GM12873 (cell line): ENCODE measurements around the gene BEX3.

ENCODE experiments used
- CTCF ChIP-seq: IDR thresholded peaks from 2 replicates; pipeline ENCODE4 v1.5.1; 2012; ENCODE audit warnings: low read depth, mild to moderate bottlenecking, moderate library complexity, low read length, control low read depth; ENCODE audit not compliant: insufficient read depth; ENCODE audit errors: missing control alignments

Gene BEX3

GRCh38 chrX:103363046-103363445 lies 13.3 kb upstream of the BEX3 start:
- no peak for TF ChIP-seq CTCF

- no peak for TF ChIP-seq CTCF
Measured at GRCh38 chrX:103367502-103367901, 8.8 kb upstream of the BEX3 start.

GRCh38 chrX:103369479-103369878 lies 6.9 kb upstream of the BEX3 start:
- TF ChIP-seq CTCF, result no peak

- no peak for TF ChIP-seq CTCF
Measured at GRCh38 chrX:103372886-103373285, 3.5 kb upstream of the BEX3 start.

- TF ChIP-seq CTCF, result no peak
Measured at GRCh38 chrX:103373581-103373980, 2.8 kb upstream of the BEX3 start.

GRCh38 chrX:103376979-103377324 lies 614 bp downstream of the BEX3 start:
- TF ChIP-seq CTCF, result no peak

DNA sequence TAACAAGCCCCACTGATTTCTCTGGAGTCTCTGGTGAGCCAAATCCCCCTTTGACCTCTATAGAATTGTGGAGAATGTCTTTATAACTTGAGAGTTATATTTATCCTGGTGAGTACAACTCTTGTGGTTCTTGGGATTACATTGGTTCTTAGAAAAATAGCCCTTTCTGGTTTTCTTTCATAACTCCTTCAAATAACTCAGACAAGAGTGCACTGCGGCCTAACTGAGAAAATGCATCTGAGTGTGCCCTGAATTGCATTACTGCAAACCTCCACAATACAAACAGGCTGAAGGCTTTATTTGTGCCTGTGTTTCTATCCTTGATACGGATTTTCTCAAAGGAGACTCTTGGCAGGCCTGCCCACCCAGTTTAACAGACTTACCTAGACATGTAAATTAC lies 2.7 kb downstream of the BEX3 start:
- no peak for TF ChIP-seq CTCF

- no peak for TF ChIP-seq CTCF
Measured at GRCh38 chrX:103382877-103383276, 6.5 kb downstream of the BEX3 start.
